Ramos (cell line): ENCODE data around the gene CFTR.
"Not testable (repeated sequence)": the region's sequence is repeated elsewhere in the genome, so short reads cannot be mapped to it uniquely, and the experiment has no call there.

Source experiments
- in situ Hi-C: fragments of 300-500 bp; cut with MboI; formaldehyde crosslinking; loops from one replicate; pipeline ENCODE4 v1.14.3; 2022; ENCODE audit warnings: low sequenced_read_pairs; ENCODE audit not compliant: unreplicated experiment

Gene CFTR

DNA sequence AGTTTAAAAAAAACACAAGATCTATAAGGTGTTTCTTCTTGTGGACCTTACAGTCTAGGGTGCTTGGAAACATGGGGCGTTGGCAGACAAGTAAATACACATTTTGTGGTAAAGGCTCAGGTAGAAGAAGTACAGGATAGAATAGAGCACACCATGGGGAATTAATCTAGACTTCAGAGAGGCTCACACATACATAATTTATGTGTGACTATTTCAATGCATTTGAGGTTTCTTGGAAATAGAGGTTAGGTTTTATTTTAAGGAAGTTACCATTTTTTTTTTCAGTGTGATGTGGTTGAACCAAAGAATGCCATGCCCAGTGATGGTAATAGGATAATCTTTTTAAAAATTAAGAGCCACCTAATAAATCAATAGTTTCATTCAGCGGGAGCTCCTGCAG is 12.8 kb downstream of the CFTR start:
- in situ Hi-C loops: no loop called here

GRCh38 chr7:117493460-117493859 is 13.6 kb downstream of the CFTR start:
- in situ Hi-C loops: no loop called here

DNA sequence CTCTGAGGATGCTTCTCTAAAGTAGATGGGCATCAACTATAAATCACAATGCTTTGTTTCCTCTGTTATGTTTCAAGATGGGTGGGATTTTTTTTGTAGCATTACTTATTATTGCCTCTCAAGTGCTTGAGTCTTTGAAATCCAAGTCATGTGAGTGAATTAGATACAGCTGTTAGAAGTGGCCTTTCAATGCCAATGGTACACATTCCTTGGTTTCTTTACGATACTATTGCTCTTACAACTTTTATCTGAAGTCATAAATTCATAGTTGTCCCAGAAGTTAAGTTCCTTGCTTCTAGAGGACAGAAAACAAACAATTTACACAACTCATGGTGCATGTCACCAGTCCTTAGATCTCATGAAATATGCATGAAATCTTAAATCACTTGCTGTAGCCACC is 15.5 kb downstream of the CFTR start:
- in situ Hi-C loops: no loop called here

DNA sequence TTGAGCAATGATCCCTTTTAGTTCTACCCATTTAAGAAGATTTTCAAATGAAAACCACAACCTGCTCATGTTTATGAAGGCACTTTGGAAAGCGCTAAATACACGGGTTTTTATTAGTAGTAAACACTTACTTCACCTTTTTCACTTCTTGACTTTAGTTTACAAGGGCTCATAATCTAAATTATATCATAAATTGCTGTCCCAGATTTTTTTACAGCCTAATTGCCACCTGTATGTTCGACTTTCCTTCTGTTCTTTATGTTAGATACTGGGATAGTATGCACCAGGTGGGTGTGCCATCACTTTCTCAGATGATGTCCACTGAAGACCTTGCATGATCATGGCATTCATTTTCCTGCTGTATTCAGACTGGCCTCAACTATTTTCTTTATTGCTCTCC is 22.5 kb downstream of the CFTR start:
- in situ Hi-C loops: no loop called here

DNA sequence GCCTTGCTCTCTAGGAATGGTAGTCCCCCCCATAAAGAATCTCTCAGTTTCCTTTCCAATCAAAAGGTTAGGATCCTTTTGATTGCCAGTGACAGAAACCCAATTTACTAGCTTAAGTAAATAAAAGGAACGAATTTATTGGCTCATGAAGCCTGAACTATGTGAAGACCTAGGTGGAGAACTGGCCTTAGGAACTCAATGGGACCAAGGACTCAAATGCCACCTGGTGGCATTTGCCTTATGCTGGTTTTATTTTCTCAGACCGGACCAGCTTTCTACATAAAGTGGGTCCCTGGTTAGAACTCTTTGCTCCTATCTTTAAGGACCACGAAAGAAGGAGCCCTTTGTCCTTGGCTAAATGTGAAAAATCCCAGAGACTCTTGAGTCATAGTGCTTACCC is 25.4 kb downstream of the CFTR start:
- in situ Hi-C loops: no loop called here

GRCh38 chr7:117508676-117509075 is 28.9 kb downstream of the CFTR start:
- in situ Hi-C loops: no loop called here

GRCh38 chr7:117517194-117517593 is 37.4 kb downstream of the CFTR start:
- in situ Hi-C loops: not testable (repeated sequence)

DNA sequence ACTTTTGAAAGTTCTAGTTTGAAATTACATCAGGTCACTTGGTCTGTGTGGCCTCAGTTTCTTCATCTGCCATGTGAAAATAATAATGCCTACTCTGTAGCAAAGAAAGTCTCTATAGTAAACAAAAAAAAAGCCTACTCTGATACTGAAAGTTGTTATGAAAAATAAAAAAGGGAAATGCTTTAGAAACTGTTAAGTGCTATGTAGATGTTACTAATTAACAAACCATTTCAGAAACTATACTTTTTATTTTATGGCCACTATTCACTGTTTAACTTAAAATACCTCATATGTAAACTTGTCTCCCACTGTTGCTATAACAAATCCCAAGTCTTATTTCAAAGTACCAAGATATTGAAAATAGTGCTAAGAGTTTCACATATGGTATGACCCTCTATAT is 50.6 kb downstream of the CFTR start:
- in situ Hi-C loops: no loop called here

GRCh38 chr7:117531595-117532244 is 51.9 kb downstream of the CFTR start:
- in situ Hi-C loops: no loop called here

DNA sequence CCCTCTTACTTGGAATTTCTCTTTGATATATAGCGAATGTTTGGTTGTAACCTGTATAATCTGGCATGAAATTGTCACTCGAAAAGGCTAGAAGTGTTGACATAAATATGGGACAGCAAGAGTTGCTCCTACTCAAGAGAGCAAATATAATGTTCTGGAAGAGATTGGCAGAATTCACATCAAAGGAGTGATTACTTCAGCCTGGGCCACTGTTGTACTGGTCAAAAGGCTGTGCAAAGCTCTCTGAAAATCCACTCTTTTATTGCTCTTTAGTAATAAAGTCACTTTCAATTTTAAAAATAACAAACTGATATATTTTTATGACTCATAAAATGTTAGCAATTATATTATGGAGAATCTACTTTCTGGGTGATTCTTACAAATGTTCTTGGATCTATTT is 58.2 kb downstream of the CFTR start:
- in situ Hi-C loops: no loop called here

- in situ Hi-C loops: no loop called here
These were observed 64.2 kb downstream of the CFTR start for GRCh38 chr7:117544061-117544460.

DNA sequence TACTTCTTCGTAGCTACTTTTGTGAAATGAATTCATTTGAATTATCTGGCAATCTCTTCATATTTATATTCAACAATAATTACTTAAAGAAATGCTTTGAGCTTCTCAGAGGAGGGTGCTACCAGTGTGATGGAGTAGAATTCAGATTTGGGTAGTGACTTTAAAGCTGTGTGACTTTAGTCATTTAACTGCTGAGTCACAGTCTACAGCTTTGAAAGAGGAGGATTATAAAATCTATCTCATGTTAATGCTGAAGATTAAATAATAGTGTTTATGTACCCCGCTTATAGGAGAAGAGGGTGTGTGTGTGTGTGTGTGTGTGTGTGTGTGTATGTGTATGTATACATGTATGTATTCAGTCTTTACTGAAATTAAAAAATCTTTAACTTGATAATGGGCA is 68.2 kb downstream of the CFTR start:
- in situ Hi-C loops: no loop called here

GRCh38 chr7:117550625-117551024 is 70.8 kb downstream of the CFTR start:
- in situ Hi-C loops: no loop called here

GRCh38 chr7:117552660-117553059 is 72.8 kb downstream of the CFTR start:
- in situ Hi-C loops: no loop called here

DNA sequence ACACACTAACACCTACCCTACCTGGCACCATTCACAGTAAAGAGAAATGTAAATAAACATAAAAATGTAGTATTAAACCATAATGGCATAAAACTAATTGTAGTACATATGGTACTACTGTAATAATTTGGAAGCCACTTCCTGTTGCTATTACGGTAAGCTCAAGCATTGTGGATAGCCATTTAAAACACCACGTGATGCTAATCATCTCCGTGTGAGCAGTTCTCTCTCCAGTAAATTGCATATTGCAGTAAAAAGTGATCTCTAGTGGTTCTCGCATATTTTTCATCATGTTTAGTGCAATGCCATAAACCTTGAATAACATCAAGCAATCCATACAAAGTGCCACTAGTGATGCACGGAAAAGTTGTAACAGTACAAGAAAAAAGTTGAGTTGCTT is 75.4 kb downstream of the CFTR start:
- in situ Hi-C loops: no loop called here

- in situ Hi-C loops: no loop called here
These were observed 79.6 kb downstream of the CFTR start for GRCh38 chr7:117559391-117559790.

- in situ Hi-C loops: no loop called here
These were observed 80.2 kb downstream of the CFTR start for GRCh38 chr7:117560030-117560429.

DNA sequence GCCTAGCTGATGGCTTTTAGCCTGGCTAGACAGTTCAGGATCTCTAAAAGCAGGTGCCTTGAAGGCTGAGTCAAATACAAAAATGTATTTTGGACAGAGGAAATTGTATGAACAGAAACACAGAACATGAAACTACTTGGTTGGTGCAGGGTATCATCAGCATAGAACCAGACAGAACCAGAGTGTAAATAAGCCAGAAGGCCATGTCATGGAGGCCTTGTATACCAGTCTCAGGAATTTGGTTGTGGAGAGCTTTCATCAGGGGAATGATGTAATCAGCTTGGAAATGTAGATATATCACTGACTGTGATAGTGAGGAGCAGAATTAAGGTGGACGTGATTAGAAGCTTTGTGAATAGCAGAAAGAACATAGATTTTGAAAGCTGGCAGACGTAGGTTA is 82.9 kb downstream of the CFTR start:
- in situ Hi-C loops: no loop called here

GRCh38 chr7:117564080-117564479 is 84.3 kb downstream of the CFTR start:
- in situ Hi-C loops: no loop called here

DNA sequence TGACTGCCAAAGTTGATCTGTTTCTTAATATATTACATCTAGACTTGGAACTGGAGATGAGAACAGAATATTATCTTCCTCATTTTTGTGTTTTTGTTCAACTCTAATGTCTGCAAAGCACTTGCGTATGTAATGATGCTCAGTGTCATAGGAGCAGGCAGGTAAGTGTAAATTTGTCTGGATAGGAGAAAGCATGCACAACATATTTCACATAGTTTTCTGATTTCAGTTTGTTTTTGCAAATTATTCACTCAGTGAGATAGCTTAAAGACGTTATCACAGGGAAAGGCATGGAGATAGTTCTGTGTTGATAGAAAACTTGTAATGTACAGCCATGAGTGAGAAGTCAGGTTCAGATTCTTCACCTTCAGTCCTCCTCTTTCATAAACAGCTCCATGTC is 84.8 kb downstream of the CFTR start:
- in situ Hi-C loops: no loop called here

GRCh38 chr7:117565226-117565625 is 85.4 kb downstream of the CFTR start:
- in situ Hi-C loops: no loop called here

DNA sequence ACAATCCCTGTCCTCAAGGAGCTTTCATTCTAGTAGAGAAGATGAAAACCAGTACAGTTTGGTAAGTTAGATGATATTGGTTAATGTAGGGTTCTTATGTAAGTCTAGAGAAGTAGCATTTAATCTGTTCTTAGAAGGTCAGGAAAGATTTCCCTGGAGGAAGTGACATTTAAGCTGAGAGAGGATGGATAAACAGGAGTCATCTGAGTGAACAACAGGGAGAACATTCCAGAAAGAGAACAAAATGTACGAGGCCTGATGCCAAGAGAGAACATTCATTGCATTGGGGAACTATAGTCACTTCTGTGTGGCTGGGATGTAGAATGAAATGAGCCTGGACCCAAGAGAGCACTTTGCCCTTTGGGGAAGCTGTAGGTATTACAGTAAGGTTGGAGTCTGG is 88.0 kb downstream of the CFTR start:
- in situ Hi-C loops: no loop called here
